T-helper 22 cell (primary cell): Measurements from ENCODE around the gene PDE8B.

Experiments
- DNase-seq: peaks from one replicate; pipeline ENCODE4 v3.0.0-alpha.2; 2020; ENCODE audit warnings: low read depth

PDE8B gene

GRCh38 chr5:77232574-77233358 lies 22.3 kb downstream of the PDE8B start:
- DNase-seq: no peak

- no peak for DNase-seq
Measured at GRCh38 chr5:77235846-77236721, 25.6 kb downstream of the PDE8B start.

GRCh38 chr5:77239126-77239741 lies 28.8 kb downstream of the PDE8B start:
- no peak for DNase-seq

- DNase-seq: no peak
Measured at GRCh38 chr5:77241444-77241843, 31.0 kb downstream of the PDE8B start.

- DNase-seq: no peak
Measured at GRCh38 chr5:77249475-77249874, 39.0 kb downstream of the PDE8B start.

GRCh38 chr5:77250021-77250420 lies 39.5 kb downstream of the PDE8B start:
- DNase-seq: no peak

- DNase-seq: no peak
Measured at GRCh38 chr5:77251921-77252320, 41.4 kb downstream of the PDE8B start.

GRCh38 chr5:77255617-77256016 lies 45.1 kb downstream of the PDE8B start:
- no peak for DNase-seq

- DNase-seq: no peak
Measured at GRCh38 chr5:77256406-77256805, 45.9 kb downstream of the PDE8B start.

- DNase-seq: no peak
Measured at GRCh38 chr5:77258652-77259051, 48.2 kb downstream of the PDE8B start.

GRCh38 chr5:77259476-77259875 lies 49.0 kb downstream of the PDE8B start:
- no peak for DNase-seq

- DNase-seq: no peak
Measured at GRCh38 chr5:77262697-77263096, 52.2 kb downstream of the PDE8B start.

GRCh38 chr5:77266291-77266690 lies 55.8 kb downstream of the PDE8B start:
- no peak for DNase-seq

- no peak for DNase-seq
Measured at GRCh38 chr5:77267496-77267895, 57.0 kb downstream of the PDE8B start.

- DNase-seq: no peak
Measured at GRCh38 chr5:77272206-77272605, 61.7 kb downstream of the PDE8B start.

GRCh38 chr5:77277759-77278158 lies 67.3 kb downstream of the PDE8B start:
- DNase-seq: no peak

GRCh38 chr5:77280036-77280435 lies 69.6 kb downstream of the PDE8B start:
- no peak for DNase-seq

- no peak for DNase-seq
Measured at GRCh38 chr5:77281969-77282336, 71.5 kb downstream of the PDE8B start.

- DNase-seq: no peak
Measured at GRCh38 chr5:77282337-77283027, 72.0 kb downstream of the PDE8B start.

GRCh38 chr5:77285251-77285841 lies 74.9 kb downstream of the PDE8B start:
- no peak for DNase-seq

GRCh38 chr5:77292026-77292757 lies 81.7 kb downstream of the PDE8B start:
- no peak for DNase-seq
